ENCODE data around the gene ASCL2.
A peak's percentile ranks its signal among the peaks of the same experiment; 100 is the strongest.

The ASCL2 gene

DNA sequence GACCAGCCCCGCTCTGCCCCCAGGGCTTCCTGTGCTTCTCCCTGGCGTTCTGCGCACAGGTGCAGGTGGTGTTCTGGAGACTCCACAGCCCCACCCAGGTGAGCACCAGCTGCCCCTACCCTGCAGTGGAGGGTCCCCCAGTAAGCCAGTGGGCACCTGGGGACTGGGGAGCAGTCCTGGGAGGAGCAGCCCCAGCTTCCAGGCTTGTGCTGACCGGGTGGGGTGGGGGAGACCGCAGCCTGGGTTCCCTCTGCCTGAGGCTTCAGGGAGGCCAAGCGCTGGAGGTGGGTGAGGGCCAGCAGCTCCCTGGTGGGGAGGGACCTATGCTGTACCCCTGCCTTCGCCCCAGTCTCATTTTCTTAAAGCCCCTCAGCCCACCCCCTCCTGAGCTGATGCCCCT lies 38.3 kb upstream of the ASCL2 start:
- DNase-seq (ENCODE audit: low read depth in 2 of 2) = no peak

GRCh38 chr11:2307501-2308331 lies 37.3 kb upstream of the ASCL2 start:
- no peak for DNase-seq (ENCODE audit: low read depth in 2 of 2)

DNA sequence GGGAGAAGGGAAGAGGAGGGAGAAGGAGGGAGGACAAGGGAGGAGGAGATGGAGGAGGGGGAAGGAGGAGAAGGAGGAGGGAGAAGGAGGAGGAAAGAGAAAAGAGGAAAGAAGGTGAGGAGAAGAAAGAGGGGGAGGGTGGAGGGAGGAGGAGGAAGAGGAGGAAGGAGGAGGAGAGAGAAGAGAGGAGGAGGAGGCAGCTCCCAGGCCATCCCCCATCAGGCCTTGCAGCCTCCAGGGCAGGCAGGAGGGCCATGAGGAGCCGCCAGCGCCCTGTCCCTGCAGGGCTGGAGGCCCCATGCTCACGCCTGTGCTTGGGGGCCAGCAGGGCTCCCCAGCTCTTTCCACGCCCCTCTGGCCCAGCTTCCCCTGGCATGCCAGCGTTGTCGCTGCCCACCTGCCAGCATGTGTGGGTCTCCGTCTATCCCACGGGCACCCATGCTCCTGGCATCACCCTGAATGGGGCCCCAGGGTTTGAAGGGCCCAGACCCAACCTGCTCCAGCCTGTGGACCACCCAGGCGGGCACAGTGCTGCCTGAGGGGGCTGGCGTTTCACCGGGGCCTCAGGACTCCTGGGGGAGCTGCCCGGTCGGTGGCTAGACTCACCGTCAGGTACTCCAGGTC lies 36.6 kb upstream of the ASCL2 start:
- DNase-seq (ENCODE audit: low read depth in 2 of 2) = no peak

DNA sequence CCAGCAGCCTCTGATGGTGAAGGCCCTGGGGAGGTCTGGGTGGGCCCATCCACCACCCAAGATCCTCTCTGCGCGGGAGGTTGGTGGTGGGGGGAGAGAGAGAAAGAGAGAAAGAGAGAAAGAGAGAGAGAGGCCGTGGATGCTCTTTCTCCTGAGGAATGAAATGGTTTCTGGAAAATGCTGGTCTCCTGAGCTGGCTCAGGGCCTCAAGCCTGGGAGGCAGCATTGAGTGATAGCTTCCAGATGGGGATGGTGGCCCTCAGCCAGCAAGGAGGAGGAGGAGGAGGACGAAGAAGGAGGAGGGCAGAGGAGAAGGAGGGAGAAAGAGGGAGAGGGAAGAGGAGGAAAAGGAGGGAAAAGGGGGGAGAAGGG lies 36.0 kb upstream of the ASCL2 start:
- no peak for DNase-seq (ENCODE audit: low read depth in 2 of 2)

- DNase-seq (ENCODE audit: low read depth in 2 of 2) = no peak
Measured at GRCh38 chr11:2305788-2306451, 35.5 kb upstream of the ASCL2 start.

- peak; percentile 69 to 77 for DNase-seq (ENCODE audit: low read depth in 2 of 2)
Measured at GRCh38 chr11:2305140-2305778, 34.9 kb upstream of the ASCL2 start.

- DNase-seq (ENCODE audit: low read depth in 2 of 2) = no peak
Measured at GRCh38 chr11:2304506-2305139, 34.2 kb upstream of the ASCL2 start.

GRCh38 chr11:2303627-2304505 lies 33.5 kb upstream of the ASCL2 start:
- DNase-seq (ENCODE audit: low read depth in 2 of 2) = no peak

- no peak for DNase-seq (ENCODE audit: low read depth in 2 of 2)
Measured at GRCh38 chr11:2302896-2303626, 32.7 kb upstream of the ASCL2 start.

GRCh38 chr11:2302306-2302895 lies 32.0 kb upstream of the ASCL2 start:
- DNase-seq (ENCODE audit: low read depth in 2 of 2) = no peak

- peak; percentile 49 to 54 for DNase-seq (ENCODE audit: low read depth in 2 of 2)
Measured at GRCh38 chr11:2301631-2302305, 31.4 kb upstream of the ASCL2 start, which contains the start of the genes C11orf21 and TSPAN32. C11orf21 (minus strand) TSS chr11:2301918; CDS start chr11:2301808, 110 bp downstream. TSPAN32 (plus strand) TSS chr11:2302013; CDS start chr11:2302150, 137 bp downstream.

DNA sequence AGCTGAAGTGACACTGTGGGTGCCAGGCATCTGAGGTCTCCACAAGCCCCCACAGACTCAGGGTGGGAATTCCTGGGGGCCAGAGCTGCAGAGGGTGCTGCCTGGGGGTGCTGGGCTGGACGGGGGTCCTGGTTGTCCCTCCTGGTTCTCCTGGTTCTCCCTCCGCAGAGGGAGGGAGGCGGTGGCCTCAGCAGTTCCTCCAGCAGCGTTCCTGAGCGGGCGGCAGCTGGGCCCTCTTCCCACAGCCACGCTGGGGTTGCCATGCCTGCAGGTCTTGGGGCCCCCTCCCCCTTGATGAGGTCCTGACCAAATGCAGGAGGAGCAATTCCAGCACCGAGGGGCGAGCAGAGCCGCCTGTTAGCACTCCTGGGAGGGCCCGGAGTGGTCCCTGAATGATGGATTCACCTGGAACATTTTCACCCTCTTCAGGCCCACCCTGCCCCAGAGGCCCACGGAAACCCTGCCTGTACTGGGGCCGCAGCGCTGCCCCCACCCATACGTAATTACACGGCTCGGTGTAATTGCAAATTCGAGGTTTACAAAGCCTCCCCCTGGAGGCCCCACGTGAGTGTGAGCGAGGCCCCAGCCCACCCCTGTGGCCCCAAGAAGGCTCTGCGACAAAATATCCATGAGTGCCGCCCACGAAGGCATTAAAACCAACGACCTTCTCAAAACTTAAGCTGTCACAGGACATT lies 30.7 kb upstream of the ASCL2 start:
- no peak for DNase-seq (ENCODE audit: low read depth in 2 of 2)

- DNase-seq (ENCODE audit: low read depth in 2 of 2) = no peak
Measured at GRCh38 chr11:2300290-2300935, 30.0 kb upstream of the ASCL2 start.

- DNase-seq (ENCODE audit: low read depth in 2 of 2) = no peak
Measured at GRCh38 chr11:2299773-2300172, 29.4 kb upstream of the ASCL2 start.

DNA sequence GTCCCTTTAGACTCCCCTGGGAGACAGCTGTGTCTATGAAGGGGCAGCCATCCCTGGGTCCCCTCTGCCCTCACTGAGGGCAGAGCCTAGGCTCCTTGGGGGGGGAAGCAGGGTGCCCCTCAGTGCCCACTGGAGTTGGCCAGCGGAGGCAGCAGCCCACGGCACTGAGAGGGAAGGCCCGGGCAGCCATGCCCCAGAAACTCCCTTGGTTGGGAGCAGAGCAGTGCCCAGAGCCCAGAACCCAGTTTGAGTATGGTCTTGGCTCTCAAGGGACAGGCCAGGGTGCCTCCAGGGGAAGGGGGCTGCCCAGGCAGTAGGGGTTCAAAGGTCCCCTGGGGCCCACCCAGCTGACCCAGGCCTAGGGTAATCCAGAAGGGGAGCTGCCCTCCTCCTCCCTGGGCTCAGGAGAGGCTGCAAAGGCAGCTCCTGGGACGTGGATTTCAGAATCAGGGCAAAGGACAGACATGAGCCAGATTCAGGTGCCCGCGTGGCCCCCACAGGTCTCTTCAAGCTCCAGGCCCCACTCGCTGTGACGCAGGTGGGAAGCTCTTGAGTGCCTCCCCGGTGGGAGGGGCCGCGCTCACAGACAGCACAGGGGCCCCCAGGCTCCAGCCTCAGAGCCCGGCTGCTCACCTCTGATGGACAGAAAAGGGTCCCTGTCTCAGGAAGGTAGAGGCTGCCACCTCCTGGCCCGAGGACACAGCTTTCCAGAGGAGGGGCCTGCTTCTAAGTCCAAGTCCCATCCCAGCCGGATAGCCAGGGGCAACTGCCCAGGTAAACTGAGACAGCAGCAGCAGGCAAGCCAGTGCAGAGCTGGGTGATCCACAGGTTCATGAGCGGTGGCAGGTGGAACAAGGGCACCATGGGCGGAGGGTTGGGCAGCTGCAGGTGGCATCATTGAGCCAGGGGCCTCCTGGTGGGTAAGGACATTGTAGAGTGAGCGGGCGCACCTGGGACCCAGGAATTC lies 28.7 kb upstream of the ASCL2 start:
- DNase-seq (ENCODE audit: low read depth in 2 of 2) = no peak

DNA sequence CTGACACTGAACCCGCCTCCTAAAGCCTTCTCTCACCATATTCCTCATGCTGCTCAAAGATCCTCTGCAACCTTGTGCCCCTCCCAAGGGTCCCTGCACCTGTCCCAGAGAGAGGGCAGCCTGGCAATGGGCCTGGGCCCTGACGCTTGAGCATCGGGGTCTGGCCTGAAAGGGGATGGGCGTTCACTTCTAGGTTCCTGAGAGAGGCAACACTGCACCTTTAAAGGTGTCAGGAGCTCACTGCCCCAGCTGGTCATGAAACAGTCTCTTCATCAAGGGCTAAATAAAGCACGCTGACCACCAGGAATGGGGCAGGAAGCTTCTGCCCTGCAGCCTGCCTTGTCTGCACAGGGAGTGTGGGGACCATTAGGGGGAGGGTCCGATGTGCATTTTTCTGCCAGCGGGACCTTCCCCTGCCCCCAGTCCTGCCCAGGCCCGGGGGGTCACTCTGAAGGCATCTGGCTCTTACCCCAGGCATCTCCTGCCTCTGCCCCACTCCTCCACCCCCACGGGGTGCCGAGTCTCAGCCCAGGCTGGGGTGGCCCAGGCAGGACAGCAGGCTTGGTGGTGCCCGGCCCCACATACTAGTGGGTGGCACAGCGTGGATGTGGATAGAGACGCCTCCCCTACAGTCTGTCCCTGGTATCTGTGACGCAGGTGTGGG lies 27.9 kb upstream of the ASCL2 start:
- DNase-seq (ENCODE audit: low read depth in 2 of 2) = no peak

All from stimulated activated CD8-positive, alpha-beta memory T cell treated with anti-CD3 and anti-CD28 coated beads, Interleukin-15, amount 100 ng/mL, for 48 hours (primary cell).